Suprapubic skin (tissue), 4 donors: Measurements from ENCODE around the gene SFXN5. TPM values are rescaled to one million over a fixed set of nuclear protein-coding genes. Genes with fewer than 3 reads are reported as not detected.
A peak's percentile ranks its signal among the peaks of the same experiment; 100 is the strongest.

Experiments used
- DNase-seq, 2 donors: peaks; one replicate each; pipeline ENCODE4 v3.0.0-alpha.2; 2019; ENCODE audit warnings: low spot score in 2 of 2
- H3K27ac ChIP-seq: fragments of 200-600 bp; sonication (generic); one replicate; pipeline ENCODE4 v1.5.1; 2019
- H3K27me3 ChIP-seq: fragments of 200-600 bp; sonication (generic); one replicate; pipeline ENCODE4 v1.5.1; 2019
- H3K36me3 ChIP-seq: fragments of 200-600 bp; sonication (generic); one replicate; pipeline ENCODE4 v1.5.1; 2019
- H3K4me1 ChIP-seq: fragments of 200-600 bp; sonication (generic); one replicate; pipeline ENCODE4 v1.5.1; 2019
- H3K4me3 ChIP-seq: fragments of 200-600 bp; sonication (generic); one replicate; pipeline ENCODE4 v1.5.1; 2019; ENCODE audit warnings: mild to moderate bottlenecking
- H3K9me3 ChIP-seq: fragments of 200-600 bp; sonication (generic); one replicate; pipeline ENCODE4 v1.5.1; 2019
- CTCF ChIP-seq, 2 donors: fragments of 200-600 bp in 1 of 2; fragments of 450-650 bp in 1 of 2; sonication (generic) in 1 of 2; IDR thresholded peaks; one replicate each; pipeline ENCODE4 v1.5.1; 2016 to 2019; ENCODE audit warnings: antibody characterized with exemption in 2 of 2, mild to moderate bottlenecking in 1 of 2, moderate library complexity in 1 of 2
- EP300 ChIP-seq: sonication (generic); formaldehyde crosslinking; IDR thresholded peaks from one replicate; pipeline ENCODE4 v1.6.1; 2017; ENCODE audit warnings: antibody characterized with exemption
- POLR2A ChIP-seq, 2 donors: fragments of 450-650 bp; IDR thresholded peaks; one replicate each; pipeline ENCODE4 v1.6.1; 2017; ENCODE audit warnings: antibody characterized with exemption in 2 of 2, mild to moderate bottlenecking in 2 of 2, moderate library complexity in 2 of 2
- POLR2AphosphoS5 ChIP-seq, 3 donors: sonication (generic); formaldehyde crosslinking; IDR thresholded peaks; one replicate each; pipeline ENCODE4 v1.6.1; 2017; ENCODE audit warnings: antibody characterized with exemption in 3 of 3
- WGBS: methylation state at CpG from one replicate; pipeline ENCODE4 v1.1.5; 2018; 5-methylcytosine and 5-hydroxymethylcytosine counted together
- total RNA-seq, 4 donors: library from RNA; depleted of rRNA; stranded (reverse); fragments of >200 nt; gene quantifications; one replicate each; pipeline ENCODE4 v1.1.0, GENCODE V29; 2016

The SFXN5 gene
- total RNA-seq, 4 donors from 2014 or later: 11.9 to 25.7 (median 18.8) TPM

DNA sequence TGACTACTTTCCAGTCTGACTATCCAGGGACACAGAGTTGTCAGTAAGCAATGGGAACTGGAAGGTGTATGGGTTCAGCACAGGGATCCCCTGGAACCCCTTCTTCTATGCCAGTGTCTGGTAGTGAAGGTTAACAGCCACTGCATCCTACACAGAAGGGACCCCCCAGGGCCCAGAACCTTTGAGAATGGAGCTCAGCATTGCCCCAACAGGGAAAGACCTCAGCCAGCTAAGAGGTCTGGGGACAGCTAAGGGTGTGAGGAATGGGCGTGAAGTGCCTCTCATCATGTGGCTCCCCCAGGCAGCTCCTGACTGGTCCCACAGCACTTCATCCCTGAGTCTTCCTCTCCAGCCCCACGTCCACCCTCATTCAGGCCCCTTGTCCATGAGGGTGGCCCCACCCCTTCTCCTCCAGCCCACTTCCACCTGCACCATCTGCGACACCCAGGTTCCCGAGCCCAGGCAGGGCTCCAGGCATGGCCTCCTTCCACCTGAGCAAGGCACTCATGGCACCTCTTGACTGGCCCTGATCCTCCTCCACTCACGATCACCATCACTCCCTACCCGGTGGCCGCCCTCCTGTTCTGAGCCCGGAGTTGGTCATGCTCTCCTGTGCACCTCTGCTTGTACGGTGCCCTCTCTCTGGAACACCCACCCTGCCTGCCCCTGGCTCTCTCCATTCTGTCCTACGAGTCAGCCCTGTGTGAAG lies 77.1 kb downstream of the SFXN5 start:
- 84% methylated on average over 10 of the region's 10 CpGs for WGBS
- DNase-seq: peak; percentile 49 to 64
- Histone ChIP-seq H3K4me1 (no peaks in the 10 kb centered on the region), H3K36me3 (peaks cover 8% of the 10 kb centered on the region), H3K27ac (no peak overlapping the region), H3K4me3 (no peak overlapping the region), H3K27me3 (no peaks in the 10 kb centered on the region), H3K9me3 (no peaks in the 10 kb centered on the region)
- TF ChIP-seq POLR2A (IDR thresholded peaks at IDR 0.05) (no peak), POLR2AphosphoS5 (IDR thresholded peaks at IDR 0.05) (no peak), CTCF (IDR thresholded peaks at IDR 0.05) (no peak), EP300 (no peak)

GRCh38 chr2:72993933-72994280 lies 77.6 kb downstream of the SFXN5 start:
- H3K27me3 ChIP-seq: no peaks in the 10 kb centered on the region
- peak in 1 of 2 donors; percentile 17 for DNase-seq
- no peaks in the 10 kb centered on the region for H3K9me3 ChIP-seq
- H3K27ac ChIP-seq: no peak overlapping the region
- peaks cover 8% of the 10 kb centered on the region for H3K36me3 ChIP-seq
- H3K4me3 ChIP-seq: no peak overlapping the region
- 63% methylated on average over 5 of the region's 5 CpGs for WGBS
- TF ChIP-seq POLR2A (IDR thresholded peaks at IDR 0.05) (no peak), CTCF (IDR thresholded peaks at IDR 0.05) (no peak), EP300 (no peak), POLR2AphosphoS5 (IDR thresholded peaks at IDR 0.05) (no peak)
- H3K4me1 ChIP-seq: no peaks in the 10 kb centered on the region

DNA sequence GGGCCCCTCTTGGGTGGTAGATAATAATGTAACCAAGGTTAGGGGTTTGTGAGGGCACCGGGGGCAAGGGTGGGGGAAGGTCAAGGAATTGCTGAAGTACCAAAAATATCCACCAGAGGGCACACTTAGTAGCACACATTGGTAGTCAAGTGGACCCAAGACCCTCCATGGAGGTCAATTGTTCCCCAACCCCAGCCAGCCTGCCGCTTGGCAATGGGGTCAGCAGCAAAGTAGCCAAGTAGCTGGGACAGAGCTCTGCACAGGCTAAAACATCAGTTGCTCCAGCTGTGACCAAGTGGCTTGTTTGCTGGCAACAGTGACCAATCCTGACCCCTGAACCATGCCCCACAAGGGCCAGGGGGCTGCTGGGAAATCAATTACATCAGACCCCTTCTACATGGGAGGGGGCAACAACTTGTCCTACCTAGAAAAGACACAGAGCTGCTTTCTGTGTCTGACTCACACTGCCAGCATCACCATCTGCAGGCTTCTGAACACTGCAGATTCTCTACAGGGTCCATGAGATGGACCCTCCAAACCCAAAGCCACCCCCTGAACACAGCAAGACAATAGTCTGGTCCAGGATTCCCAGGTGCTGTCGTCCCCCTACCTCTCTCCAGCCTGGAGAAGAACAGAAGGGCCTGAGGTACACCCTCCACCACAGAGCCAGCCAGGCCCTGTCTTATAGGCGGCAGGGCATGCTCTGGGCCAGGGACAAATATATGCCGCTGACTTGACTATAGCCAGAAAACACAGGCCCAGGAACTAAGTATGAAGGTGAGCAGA lies 78.2 kb downstream of the SFXN5 start:
- Histone ChIP-seq H3K36me3 (peaks cover 6% of the 10 kb centered on the region), H3K27ac (no peak overlapping the region), H3K4me1 (no peaks in the 10 kb centered on the region), H3K27me3 (no peaks in the 10 kb centered on the region), H3K4me3 (no peak overlapping the region), H3K9me3 (no peaks in the 10 kb centered on the region)
- DNase-seq: peak; percentile 45 to 49
- 38% methylated on average over 5 of the region's 5 CpGs for WGBS
- no peak for TF ChIP-seq POLR2AphosphoS5 (IDR thresholded peaks at IDR 0.05)
- TF ChIP-seq CTCF (IDR thresholded peaks at IDR 0.05): peak; percentile 64 to 79

DNA sequence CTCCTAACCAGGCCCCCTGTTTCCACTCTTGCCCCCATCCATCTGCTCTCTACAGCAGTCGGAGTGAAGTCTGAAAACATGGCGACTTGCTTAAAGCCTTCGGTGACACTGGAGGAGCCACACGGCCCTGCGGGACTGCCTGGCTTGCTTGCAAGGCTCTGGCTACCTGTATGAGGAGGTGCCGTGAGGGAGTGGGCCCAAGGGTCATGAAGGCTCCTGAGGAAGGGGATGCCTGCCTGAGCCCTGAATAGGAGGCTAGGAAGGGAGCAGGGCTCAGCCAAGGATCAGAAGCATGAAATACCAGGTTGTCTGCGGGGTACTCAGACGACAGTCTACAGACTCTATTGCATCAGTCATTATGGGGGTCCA lies 78.8 kb downstream of the SFXN5 start:
- Histone ChIP-seq H3K27me3 (no peaks in the 10 kb centered on the region), H3K36me3 (peaks cover under 1% of the 10 kb centered on the region), H3K9me3 (no peaks in the 10 kb centered on the region), H3K4me1 (no peaks in the 10 kb centered on the region), H3K27ac (no peak overlapping the region), H3K4me3 (no peak overlapping the region)
- peak; percentile 40 to 48 for DNase-seq
- no peak for TF ChIP-seq CTCF (IDR thresholded peaks at IDR 0.05)
- no peak for TF ChIP-seq POLR2A (IDR thresholded peaks at IDR 0.05)
- no peak for TF ChIP-seq POLR2AphosphoS5 (IDR thresholded peaks at IDR 0.05)
- no peak for TF ChIP-seq EP300
- WGBS: 89% methylated on average over 8 of the region's 8 CpGs

- 71% methylated on average over 11 of the region's 11 CpGs for WGBS
- H3K27me3 ChIP-seq: no peaks in the 10 kb centered on the region
- DNase-seq: peak; percentile 40 to 72
- TF ChIP-seq EP300 (no peak), POLR2AphosphoS5 (IDR thresholded peaks at IDR 0.05) (no peak), POLR2A (IDR thresholded peaks at IDR 0.05) (no peak), CTCF (IDR thresholded peaks at IDR 0.05) (no peak)
- H3K4me3 ChIP-seq: no peak overlapping the region
- H3K36me3 ChIP-seq: peaks cover 2% of the 10 kb centered on the region
- no peaks in the 10 kb centered on the region for H3K9me3 ChIP-seq
- no peak overlapping the region for H3K27ac ChIP-seq
- no peaks in the 10 kb centered on the region for H3K4me1 ChIP-seq
These were observed 79.4 kb downstream of the SFXN5 start for GRCh38 chr2:72991980-72992733.
